HG02970 (cell line): ENCODE data around the gene NUP88.

ENCODE experiments used
- ATAC-seq: cut with Tn5 transposase; IDR thresholded peaks from one replicate; pipeline ENCODE4 v1.9.1; 2021; ENCODE audit warnings: mild to moderate bottlenecking, moderate library complexity, moderate number of reproducible peaks; ENCODE audit not compliant: unreplicated experiment, low FRiP score

The NUP88 gene

DNA sequence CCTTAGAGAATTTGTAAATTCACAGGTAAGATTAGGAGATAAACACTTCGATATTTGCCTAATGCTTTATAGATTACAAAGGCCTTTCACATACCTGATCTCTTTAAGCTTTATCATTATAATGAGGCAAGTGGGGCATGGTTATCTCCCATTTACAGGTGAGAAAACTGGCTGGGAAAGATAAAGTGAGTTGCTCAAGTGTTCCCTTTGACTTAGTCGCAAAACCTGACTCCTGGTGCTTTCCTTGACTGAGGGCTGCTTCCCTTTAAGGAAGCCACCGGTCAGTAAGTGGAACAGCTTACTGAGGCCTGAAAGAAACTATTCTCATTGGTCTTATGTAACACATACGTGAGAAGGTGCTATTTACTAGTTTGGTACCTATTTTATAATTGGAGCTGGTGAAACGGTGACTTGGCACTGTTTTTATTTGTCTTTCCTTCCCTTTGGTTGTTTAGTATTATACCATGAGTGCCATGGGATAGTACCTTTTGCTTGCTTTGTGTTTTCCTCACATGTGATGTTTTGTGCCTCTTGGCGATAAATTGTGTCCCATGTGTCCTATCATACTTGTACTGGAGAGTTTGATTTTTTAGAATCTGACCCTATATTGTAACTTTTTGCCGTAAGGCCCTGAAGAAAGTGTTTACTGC, 57.2 kb downstream of the NUP88 start:
- ATAC-seq = no peak

DNA sequence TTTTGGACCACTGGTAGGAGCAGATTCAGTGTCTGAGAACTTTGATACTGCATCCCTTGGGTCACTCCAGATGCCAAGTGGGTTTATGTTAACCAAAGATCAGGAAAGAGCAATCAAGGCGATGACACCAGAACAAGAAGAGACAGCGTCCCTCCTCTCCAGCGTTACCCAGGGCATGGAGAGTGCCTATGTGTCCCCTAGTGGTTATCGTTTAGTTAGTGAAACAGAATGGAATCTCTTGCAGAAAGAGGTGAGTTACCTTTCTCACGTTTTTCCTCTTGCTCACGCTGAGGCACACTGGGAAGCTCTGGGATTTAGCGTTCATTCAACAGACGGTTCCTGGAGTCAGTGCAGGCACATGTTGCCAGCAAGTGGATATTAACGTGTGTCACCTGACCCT, 58.0 kb downstream of the NUP88 start:
- ATAC-seq = no peak

GRCh38 chr17:5355421-5356129, 63.9 kb downstream of the NUP88 start:
- ATAC-seq = no peak

- ATAC-seq = no peak
Observed at GRCh38 chr17:5354886-5355415, 64.5 kb downstream of the NUP88 start.

DNA sequence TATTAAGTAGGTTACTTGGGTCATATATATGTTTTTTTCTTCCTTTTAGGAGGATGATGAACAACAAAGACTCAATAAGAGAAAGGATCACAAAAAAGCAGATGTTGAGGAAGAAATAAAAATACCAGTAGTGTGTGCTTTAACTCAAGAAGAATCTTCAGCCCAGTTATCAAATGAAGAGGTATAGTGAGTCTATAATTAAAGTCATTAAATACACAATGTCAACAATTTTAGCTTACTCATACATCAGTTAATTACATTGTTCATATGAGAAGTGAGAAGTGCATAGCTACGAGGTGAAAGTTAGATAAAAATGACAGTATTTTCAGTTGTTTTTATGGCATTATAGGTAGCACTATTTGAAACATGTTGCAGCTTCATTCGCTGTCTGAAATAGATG, 65.2 kb downstream of the NUP88 start:
- ATAC-seq = no peak

- ATAC-seq = no peak
Observed at GRCh38 chr17:5352681-5353289, 66.7 kb downstream of the NUP88 start.

DNA sequence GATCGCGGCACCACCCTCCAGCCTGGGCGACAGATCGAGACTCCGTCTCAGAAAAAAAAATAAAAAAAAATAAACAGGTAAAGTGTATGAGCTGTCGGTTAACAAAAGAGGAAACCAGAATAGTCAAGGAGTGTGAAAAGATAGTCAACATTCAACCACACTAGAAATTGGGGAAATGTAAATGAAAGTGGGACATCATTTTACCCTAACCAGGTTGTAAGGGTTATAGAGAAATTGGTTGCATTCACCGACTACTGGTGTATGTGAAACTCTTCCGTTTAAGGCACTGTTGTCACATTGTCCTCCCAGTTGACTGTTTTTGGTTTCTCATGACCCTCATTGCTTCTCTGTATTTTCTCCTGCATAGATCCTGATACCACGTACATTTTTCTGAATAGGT, 74.5 kb downstream of the NUP88 start:
- no peak for ATAC-seq
